Type B pancreatic cell (in vitro differentiated cells): Measurements from ENCODE around the gene RO60. TPM values are rescaled to one million over a fixed set of nuclear protein-coding genes. Genes with fewer than 3 reads are reported as not detected.

Experiments used
- DNase-seq: peaks from one replicate; pipeline ENCODE4 v3.0.0; 2021; ENCODE audit warnings: mixed read lengths; ENCODE audit not compliant: unreplicated experiment; ENCODE audit errors: extremely low spot score
- H3K27ac Mint-ChIP-seq: 2 replicates; pipeline ENCODE4 v1.8.0; 2021; ENCODE audit warnings: mild to moderate bottlenecking, mixed read lengths
- H3K27me3 Mint-ChIP-seq: 2 replicates; pipeline ENCODE4 v1.8.0; 2021; ENCODE audit warnings: mixed read lengths
- H3K36me3 Mint-ChIP-seq: 2 replicates; pipeline ENCODE4 v1.8.0; 2021; ENCODE audit warnings: mixed read lengths
- H3K4me1 Mint-ChIP-seq: one replicate; pipeline ENCODE4 v1.8.0; 2021; ENCODE audit warnings: mixed read lengths; ENCODE audit not compliant: unreplicated experiment
- H3K4me3 Mint-ChIP-seq: 2 replicates; pipeline ENCODE4 v1.8.0; 2021; ENCODE audit warnings: mild to moderate bottlenecking, mixed read lengths
- H3K9me3 Mint-ChIP-seq: 2 replicates; pipeline ENCODE4 v1.8.0; 2021; ENCODE audit warnings: mixed read lengths
- total RNA-seq: library from RNA; stranded (reverse); gene quantifications from 2 replicates; pipeline ENCODE4 v1.2.1, GENCODE V29; 2021; ENCODE audit warnings: low replicate concordance
- TF ChIP-seq, protein P1 (sequence below): fragments of 200-600 bp; sonication (generic); conservative IDR thresholded peaks from 2 replicates; pipeline ENCODE4 v1.5.0; 2021; ENCODE audit warnings: antibody characterized with exemption, mild to moderate bottlenecking

Gene RO60
- total RNA-seq, 1 donor from 2014 or later, result 90.5 TPM

DNA sequence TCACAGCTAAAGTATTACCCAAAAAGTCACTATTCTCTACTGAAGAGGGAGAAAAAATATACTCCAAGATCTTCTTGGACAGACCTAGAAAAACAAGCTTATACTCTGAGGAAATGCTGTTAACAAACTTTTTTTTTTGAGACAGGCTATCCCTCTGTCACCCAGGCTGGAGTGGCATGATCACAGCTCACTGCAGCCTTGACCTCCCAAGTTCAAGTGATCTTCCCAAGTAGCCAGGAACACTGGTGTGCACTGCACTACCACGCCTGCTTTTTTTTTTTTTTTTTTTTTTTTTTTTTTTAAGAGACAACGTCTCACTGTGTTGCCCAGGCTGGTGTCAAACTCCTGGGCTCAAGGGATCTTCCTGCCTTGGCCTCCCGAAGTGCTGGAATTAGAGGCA lies 28.5 kb downstream of the RO60 start:
- TF ChIP-seq, protein P1, sequence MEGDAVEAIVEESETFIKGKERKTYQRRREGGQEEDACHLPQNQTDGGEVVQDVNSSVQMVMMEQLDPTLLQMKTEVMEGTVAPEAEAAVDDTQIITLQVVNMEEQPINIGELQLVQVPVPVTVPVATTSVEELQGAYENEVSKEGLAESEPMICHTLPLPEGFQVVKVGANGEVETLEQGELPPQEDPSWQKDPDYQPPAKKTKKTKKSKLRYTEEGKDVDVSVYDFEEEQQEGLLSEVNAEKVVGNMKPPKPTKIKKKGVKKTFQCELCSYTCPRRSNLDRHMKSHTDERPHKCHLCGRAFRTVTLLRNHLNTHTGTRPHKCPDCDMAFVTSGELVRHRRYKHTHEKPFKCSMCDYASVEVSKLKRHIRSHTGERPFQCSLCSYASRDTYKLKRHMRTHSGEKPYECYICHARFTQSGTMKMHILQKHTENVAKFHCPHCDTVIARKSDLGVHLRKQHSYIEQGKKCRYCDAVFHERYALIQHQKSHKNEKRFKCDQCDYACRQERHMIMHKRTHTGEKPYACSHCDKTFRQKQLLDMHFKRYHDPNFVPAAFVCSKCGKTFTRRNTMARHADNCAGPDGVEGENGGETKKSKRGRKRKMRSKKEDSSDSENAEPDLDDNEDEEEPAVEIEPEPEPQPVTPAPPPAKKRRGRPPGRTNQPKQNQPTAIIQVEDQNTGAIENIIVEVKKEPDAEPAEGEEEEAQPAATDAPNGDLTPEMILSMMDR, result no peak
- Mint-ChIP-seq H3K9me3 (no peaks in the 10 kb centered on the region), H3K27me3 (no peaks in the 10 kb centered on the region), H3K36me3 (peaks cover 14% of the 10 kb centered on the region), H3K4me3 (no peak overlapping the region), H3K4me1 (no peaks in the 10 kb centered on the region), H3K27ac (no peak overlapping the region)
- no peak for DNase-seq

DNA sequence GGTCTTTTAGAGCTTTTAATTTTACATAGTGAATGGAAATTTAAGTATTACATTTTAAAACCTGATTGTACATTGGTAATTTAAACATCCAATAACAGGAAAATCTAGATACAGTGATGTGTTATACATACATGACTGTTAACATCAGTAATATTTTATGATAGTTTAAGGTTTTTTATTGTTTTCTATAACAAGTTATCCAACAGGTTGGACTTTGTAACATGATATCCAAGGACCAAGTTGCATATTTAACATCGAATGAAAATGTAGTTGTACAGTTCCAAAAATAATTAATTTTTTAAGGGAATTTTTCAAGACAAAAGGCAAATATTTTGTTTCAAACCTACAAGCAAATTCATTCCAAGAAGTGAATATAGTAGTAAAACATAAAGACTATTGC lies 31.5 kb downstream of the RO60 start:
- Mint-ChIP-seq H3K4me1 (no peaks in the 10 kb centered on the region), H3K9me3 (no peaks in the 10 kb centered on the region), H3K36me3 (peaks cover 4% of the 10 kb centered on the region), H3K4me3 (no peak overlapping the region), H3K27ac (no peak overlapping the region), H3K27me3 (no peaks in the 10 kb centered on the region)
- TF ChIP-seq, protein P1, result no peak
- DNase-seq, result no peak

DNA sequence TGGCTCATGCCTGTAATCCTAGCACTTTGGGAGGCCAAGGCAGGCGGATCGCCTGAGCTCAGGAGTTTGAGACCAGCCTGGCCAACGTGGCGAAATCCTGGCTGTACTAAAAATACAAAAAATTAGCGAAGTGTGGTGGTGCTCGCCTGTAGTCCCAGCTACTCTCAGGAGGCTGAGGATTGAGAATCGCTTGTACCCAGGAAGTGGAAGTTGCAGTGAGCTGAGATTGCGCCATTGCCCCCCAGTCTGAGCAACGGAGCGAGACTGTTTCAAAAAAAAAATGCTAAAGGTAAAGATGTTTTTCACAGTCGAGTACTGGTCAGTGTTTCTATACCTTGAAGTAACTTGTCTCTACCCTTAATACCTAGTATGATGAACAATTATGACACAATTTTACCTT lies 34.7 kb downstream of the RO60 start:
- no peak overlapping the region for H3K4me3 Mint-ChIP-seq
- no peaks in the 10 kb centered on the region for H3K9me3 Mint-ChIP-seq
- peaks cover 9% of the 10 kb centered on the region for H3K36me3 Mint-ChIP-seq

DNA sequence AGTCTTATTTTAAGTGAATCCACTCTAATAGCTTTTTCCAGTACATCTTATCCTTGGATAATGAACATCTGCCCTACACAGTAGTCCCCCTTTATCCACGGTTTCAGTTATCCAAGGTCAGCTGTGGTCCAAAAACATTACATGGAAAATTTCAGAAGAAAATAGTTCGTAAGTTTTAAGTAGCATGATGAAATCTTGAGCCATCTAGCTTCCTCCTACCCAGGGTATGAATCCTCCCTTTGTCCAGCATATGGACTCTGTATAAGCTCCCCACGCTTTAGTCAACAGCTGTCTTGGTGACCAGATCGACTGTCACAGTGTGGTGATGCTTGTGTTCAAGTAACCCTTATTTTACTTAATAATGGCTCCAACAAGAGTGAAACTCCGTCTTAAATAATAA lies 43.2 kb downstream of the RO60 start:
- H3K9me3 Mint-ChIP-seq, result no peaks in the 10 kb centered on the region
- no peaks in the 10 kb centered on the region for H3K27me3 Mint-ChIP-seq
- TF ChIP-seq, protein P1, result no peak
- H3K4me3 Mint-ChIP-seq, result no peak overlapping the region
- H3K27ac Mint-ChIP-seq, result no peak overlapping the region
- H3K36me3 Mint-ChIP-seq, result no peaks in the 10 kb centered on the region
- H3K4me1 Mint-ChIP-seq, result peaks cover 22% of the 10 kb centered on the region
- no peak for DNase-seq

More for the DNA sequence above, 34.7 kb downstream of the RO60 start:
- Mint-ChIP-seq H3K4me1 (no peaks in the 10 kb centered on the region), H3K27ac (no peak overlapping the region), H3K27me3 (no peaks in the 10 kb centered on the region)
- TF ChIP-seq, protein P1, result no peak
- DNase-seq, result no peak

DNA sequence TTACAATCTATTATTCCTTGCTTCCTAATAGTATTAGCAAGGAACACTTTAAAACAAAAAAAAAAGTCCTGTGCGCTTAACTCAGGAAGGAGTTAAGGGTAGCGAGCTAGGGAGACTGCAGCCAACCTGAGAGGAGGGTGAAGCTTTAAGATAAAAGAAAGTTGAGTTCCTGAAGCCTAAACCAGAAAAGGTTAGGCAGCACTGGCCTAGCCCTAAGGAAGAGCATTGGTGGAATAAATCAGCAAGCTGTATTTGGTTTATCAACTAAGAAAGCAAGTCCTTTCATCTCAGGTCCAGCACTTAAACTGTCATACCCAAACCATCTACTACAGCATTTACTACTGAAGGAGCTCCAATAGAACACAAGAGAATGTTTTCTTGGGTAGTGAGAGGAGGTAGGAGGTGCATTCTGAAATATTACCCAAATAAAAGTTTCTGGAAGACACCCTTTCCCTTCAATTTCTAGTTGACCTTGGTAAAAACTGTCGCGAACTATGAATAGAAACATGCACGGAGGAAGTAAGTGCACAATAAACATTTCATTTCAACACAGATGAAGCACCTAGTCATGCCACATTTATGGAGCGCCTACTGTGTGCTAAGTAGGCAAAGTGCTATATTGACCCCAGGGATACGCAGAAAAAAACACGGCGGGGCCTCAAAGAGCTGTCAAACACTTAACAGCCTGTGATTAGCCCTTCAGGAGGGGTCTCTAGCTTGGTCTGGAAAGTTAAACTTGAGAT lies 44.5 kb downstream of the RO60 start:
- Mint-ChIP-seq H3K27ac (peak overlapping the region; percentile 91), H3K27me3 (no peaks in the 10 kb centered on the region), H3K9me3 (no peaks in the 10 kb centered on the region), H3K4me3 (peak overlapping the region; percentile 96), H3K36me3 (no peaks in the 10 kb centered on the region), H3K4me1 (peaks cover 22% of the 10 kb centered on the region)
- TF ChIP-seq, protein P1, result no peak
- DNase-seq, result no peak
